KMS-11 (cell line): Measurements from ENCODE around the gene RPL13A.
"Not testable (repeated sequence)": the region's sequence is repeated elsewhere in the genome, so short reads cannot be mapped to it uniquely, and the experiment has no call there.

Experiments used
- H2AFZ ChIP-seq: fragments of 200-600 bp; sonication (generic); 2 replicates; pipeline ENCODE4 v1.6.1; 2016; ENCODE audit warnings: antibody characterized with exemption, mixed run types, low read depth
- H3K27ac ChIP-seq: fragments of 200-600 bp; sonication (generic); 2 replicates; pipeline ENCODE4 v1.6.1; 2016; ENCODE audit warnings: mild to moderate bottlenecking, mixed run types
- H3K27me3 ChIP-seq: fragments of 200-600 bp; sonication (generic); 2 replicates; pipeline ENCODE4 v1.6.1; 2017; ENCODE audit warnings: mild to moderate bottlenecking, low read depth, mixed run types, moderate library complexity; ENCODE audit not compliant: insufficient read depth
- H3K36me3 ChIP-seq: fragments of 200-600 bp; sonication (generic); 2 replicates; pipeline ENCODE4 v1.6.1; 2017; ENCODE audit warnings: mild to moderate bottlenecking, mixed run types; ENCODE audit not compliant: insufficient read depth
- H3K4me1 ChIP-seq: fragments of 200-600 bp; sonication (generic); 2 replicates; pipeline ENCODE4 v1.6.1; 2016; ENCODE audit warnings: mild to moderate bottlenecking, low read depth, mixed run types; ENCODE audit not compliant: poor library complexity, severe bottlenecking
- H3K4me2 ChIP-seq: fragments of 200-600 bp; sonication (generic); 2 replicates; pipeline ENCODE4 v1.7.0; 2016; ENCODE audit warnings: mild to moderate bottlenecking, mixed run types
- H3K4me3 ChIP-seq: fragments of 200-600 bp; sonication (generic); IDR thresholded peaks from 2 replicates; pipeline ENCODE4 v1.6.1; 2017; ENCODE audit warnings: low read depth, low read length, mixed read lengths; ENCODE audit not compliant: insufficient read depth
- H3K79me2 ChIP-seq: fragments of 200-600 bp; sonication (generic); 2 replicates; pipeline ENCODE4 v1.6.1; 2016; ENCODE audit warnings: low read depth, mixed run types; ENCODE audit not compliant: insufficient read depth
- H3K9ac ChIP-seq: fragments of 200-600 bp; sonication (generic); 2 replicates; pipeline ENCODE4 v1.6.1; 2016; ENCODE audit warnings: mild to moderate bottlenecking, mixed run types
- H4K20me1 ChIP-seq: fragments of 200-600 bp; sonication (generic); 2 replicates; pipeline ENCODE4 v1.6.1; 2016; ENCODE audit warnings: mild to moderate bottlenecking, mixed run types; ENCODE audit not compliant: insufficient read depth
- TF ChIP-seq, protein P1 (sequence below): fragments of 200-600 bp; sonication (generic); conservative IDR thresholded peaks from 2 replicates; pipeline ENCODE4 v1.6.1; 2017; ENCODE audit warnings: low read depth, mild to moderate bottlenecking, antibody characterized with exemption, low read length, moderate library complexity, mixed read lengths

Gene RPL13A

DNA sequence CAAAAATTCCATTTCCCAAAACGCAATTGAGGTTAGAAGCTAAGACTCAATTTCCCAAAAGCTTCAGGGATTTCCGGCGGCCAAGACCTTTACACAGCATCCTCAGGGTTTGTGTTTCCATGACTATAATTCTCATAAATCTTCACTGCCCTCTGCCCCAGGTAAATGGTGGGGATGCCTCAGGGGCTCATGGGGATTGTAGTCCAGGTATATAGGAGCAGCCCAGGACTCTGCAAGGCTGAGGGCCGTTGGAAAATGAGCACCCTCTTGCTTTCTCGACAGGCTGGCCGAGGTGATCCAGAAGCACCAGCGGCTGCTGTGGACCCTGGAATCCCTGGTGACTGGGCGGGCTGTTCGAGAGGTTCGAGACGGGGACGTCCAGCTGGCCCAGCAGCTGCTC lies 28.0 kb upstream of the RPL13A start:
- Histone ChIP-seq H3K36me3 (no peaks in the 10 kb centered on the region), H3K4me2 (peak overlapping the region; percentile 100), H2AFZ (peak overlapping the region; percentile 63; the same call in 1 of the 2 replicates), H4K20me1 (no peaks in the 10 kb centered on the region), H3K79me2 (peaks cover 33% of the 10 kb centered on the region), H3K9ac (peak overlapping the region; percentile 87; the same call in 1 of the 2 replicates), H3K4me3 (no peak overlapping the region), H3K27ac (peak overlapping the region; percentile 99), H3K4me1 (peaks cover 62% of the 10 kb centered on the region), H3K27me3 (no peaks in the 10 kb centered on the region)
- TF ChIP-seq, protein P1, sequence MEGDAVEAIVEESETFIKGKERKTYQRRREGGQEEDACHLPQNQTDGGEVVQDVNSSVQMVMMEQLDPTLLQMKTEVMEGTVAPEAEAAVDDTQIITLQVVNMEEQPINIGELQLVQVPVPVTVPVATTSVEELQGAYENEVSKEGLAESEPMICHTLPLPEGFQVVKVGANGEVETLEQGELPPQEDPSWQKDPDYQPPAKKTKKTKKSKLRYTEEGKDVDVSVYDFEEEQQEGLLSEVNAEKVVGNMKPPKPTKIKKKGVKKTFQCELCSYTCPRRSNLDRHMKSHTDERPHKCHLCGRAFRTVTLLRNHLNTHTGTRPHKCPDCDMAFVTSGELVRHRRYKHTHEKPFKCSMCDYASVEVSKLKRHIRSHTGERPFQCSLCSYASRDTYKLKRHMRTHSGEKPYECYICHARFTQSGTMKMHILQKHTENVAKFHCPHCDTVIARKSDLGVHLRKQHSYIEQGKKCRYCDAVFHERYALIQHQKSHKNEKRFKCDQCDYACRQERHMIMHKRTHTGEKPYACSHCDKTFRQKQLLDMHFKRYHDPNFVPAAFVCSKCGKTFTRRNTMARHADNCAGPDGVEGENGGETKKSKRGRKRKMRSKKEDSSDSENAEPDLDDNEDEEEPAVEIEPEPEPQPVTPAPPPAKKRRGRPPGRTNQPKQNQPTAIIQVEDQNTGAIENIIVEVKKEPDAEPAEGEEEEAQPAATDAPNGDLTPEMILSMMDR = no peak

DNA sequence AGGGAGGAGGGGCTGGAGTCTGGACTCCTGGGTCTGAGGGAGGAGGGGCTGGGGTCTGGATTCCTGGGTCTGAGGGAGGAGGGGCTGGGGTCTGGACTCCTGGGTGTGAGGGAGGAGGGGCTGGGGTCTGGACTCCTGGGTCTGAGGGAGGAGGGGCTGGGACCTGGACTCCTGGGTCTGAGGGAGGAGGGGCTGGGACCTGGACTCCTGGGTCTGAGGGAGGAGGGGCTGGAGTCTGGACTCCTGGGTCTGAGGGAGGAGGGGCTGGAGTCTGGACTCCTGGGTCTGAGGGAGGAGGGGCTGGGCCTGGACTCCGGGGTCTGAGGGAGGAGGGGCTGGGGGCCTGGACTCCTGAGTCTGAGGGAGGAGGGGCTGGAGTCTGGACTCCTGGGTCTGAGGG lies 26.3 kb upstream of the RPL13A start:
- H3K4me3 ChIP-seq, H4K20me1 ChIP-seq, H3K4me2 ChIP-seq, H3K36me3 ChIP-seq, H3K27ac ChIP-seq, H3K9ac ChIP-seq, H2AFZ ChIP-seq, H3K27me3 ChIP-seq: not testable (repeated sequence)
- Histone ChIP-seq H3K79me2 (peaks cover 27% of the 10 kb centered on the region), H3K4me1 (peaks cover 50% of the 10 kb centered on the region)

DNA sequence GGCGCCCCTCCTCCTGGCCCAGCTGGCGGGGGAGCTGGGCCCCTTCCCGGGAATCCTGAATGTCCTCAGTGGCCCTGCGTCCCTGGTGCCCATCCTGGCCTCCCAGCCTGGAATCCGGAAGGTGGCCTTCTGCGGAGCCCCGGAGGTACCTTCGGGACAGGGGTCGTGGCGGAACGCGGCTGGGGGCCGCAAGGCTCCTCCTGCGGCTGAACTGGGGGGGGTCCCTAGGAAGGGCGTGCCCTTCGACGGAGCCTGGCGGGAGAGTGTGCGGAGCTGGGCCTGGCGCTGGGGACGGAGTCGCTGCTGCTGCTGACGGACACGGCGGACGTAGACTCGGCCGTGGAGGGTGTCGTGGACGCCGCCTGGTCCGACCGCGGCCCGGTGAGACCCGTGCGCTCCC lies 25.8 kb upstream of the RPL13A start:
- Histone ChIP-seq H3K4me3 (no peak overlapping the region), H3K27ac (no peak overlapping the region), H3K27me3 (no peaks in the 10 kb centered on the region), H3K79me2 (peaks cover 27% of the 10 kb centered on the region), H3K9ac (no peak overlapping the region), H4K20me1 (no peaks in the 10 kb centered on the region), H3K4me1 (peaks cover 44% of the 10 kb centered on the region), H2AFZ (no peak overlapping the region), H3K4me2 (no peak overlapping the region), H3K36me3 (no peaks in the 10 kb centered on the region)
- TF ChIP-seq, protein P1 = no peak

DNA sequence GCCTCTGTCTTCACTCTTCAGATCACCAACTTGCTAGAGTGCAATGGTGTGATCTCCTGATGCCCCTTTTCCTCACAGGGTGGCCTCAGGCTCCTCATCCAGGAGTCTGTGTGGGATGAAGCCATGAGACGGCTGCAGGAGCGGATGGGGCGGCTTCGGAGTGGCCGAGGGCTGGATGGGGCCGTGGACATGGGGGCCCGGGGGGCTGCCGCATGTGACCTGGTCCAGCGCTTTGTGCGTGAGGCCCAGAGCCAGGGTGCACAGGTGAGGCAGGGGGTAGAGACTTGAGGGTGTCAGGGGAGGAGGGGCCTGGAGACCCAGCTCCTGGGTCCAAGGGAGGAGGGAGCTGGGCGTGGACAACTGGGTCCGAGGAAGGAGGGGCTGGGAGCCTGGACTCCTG lies 24.9 kb upstream of the RPL13A start:
- Histone ChIP-seq H3K27me3 (no peaks in the 10 kb centered on the region), H3K4me2 (no peak overlapping the region), H3K36me3 (no peaks in the 10 kb centered on the region), H2AFZ (no peak overlapping the region), H3K79me2 (peaks cover 27% of the 10 kb centered on the region), H4K20me1 (no peaks in the 10 kb centered on the region), H3K27ac (no peak overlapping the region), H3K4me3 (no peak overlapping the region), H3K9ac (no peak overlapping the region), H3K4me1 (peaks cover 37% of the 10 kb centered on the region)
- TF ChIP-seq, protein P1 = no peak

DNA sequence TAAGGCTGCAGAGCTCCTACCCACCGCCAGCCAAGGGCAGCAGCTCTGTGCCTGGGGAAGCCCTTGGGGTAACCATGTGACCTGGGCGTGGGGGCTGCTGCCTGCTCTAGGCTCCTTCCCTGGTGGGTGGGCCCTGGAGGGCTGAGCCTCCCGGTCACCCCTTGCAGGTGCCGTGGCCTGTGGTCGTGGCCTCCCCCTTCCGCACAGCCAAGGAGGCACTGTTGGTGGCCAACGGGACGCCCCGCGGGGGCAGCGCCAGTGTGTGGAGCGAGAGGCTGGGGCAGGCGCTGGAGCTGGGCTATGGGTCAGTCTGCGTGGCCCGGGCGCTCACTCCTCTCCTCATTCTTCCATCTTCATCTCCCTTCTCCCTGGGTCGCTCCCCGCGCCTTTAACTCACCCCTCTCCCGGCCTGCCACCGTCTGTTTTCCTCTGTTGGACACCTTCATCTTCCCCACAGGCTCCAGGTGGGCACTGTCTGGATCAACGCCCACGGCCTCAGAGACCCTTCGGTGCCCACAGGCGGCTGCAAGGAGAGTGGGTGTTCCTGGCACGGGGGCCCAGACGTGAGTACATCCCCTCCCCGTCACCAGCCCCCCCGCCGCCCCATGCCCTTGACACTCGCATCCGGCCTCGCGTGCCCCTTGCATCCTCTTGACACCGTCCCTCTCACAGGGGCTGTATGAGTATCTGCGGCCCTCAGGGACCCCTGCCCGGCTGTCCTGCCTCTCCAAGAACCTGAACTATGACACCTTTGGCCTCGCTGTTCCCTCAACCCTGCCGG lies 23.3 kb upstream of the RPL13A start:
- TF ChIP-seq, protein P1 = no peak
- H3K36me3 ChIP-seq = no peaks in the 10 kb centered on the region

More for the DNA sequence above, 23.3 kb upstream of the RPL13A start:
- Histone ChIP-seq H3K4me2 (no peak overlapping the region), H3K27me3 (no peaks in the 10 kb centered on the region), H2AFZ (no peak overlapping the region), H3K79me2 (peaks cover 18% of the 10 kb centered on the region), H4K20me1 (no peaks in the 10 kb centered on the region), H3K27ac (no peak overlapping the region), H3K9ac (no peak overlapping the region), H3K4me3 (no peak overlapping the region), H3K4me1 (peaks cover 36% of the 10 kb centered on the region)
